Kidney (tissue), 14 donors: ENCODE data around the gene KRTAP9-6. TPM values are rescaled to one million over a fixed set of nuclear protein-coding genes. Genes with fewer than 3 reads are reported as not detected.

Experiments
- DNase-seq, 5 donors: peaks; one replicate each; pipeline ENCODE4 v3.0.0-alpha.2; 2013 to 2020
- FAIRE-seq: peaks from 2 replicates; lab custom pipeline; 2012; peaks lifted over from hg19 to GRCh38; lab: Jason Lieb, UNC
- H3K27ac ChIP-seq, 2 donors: one replicate each; pipeline ENCODE4 v1.7.0; 2013; ENCODE audit warnings: low read depth in 2 of 2, low read length in 2 of 2, inconsistent platforms in 1 of 2
- H3K27me3 ChIP-seq: one replicate; pipeline ENCODE4 v1.7.1; 2013; ENCODE audit warnings: low read length, inconsistent platforms; ENCODE audit not compliant: control insufficient read depth, insufficient read depth
- H3K36me3 ChIP-seq, 3 donors: one replicate each; pipeline versions ENCODE4 v1.7.0 to v1.7.1; 2013; ENCODE audit warnings: low read length in 3 of 3, control low read depth in 1 of 3, inconsistent platforms in 1 of 3; ENCODE audit not compliant: insufficient read depth in 3 of 3, control insufficient read depth in 2 of 3
- H3K4me1 ChIP-seq, 3 donors: one replicate each; pipeline versions ENCODE4 v1.7.0 to v1.7.1; 2013; ENCODE audit warnings: low read length in 3 of 3, inconsistent platforms in 1 of 3, low read depth in 1 of 3; ENCODE audit not compliant: control insufficient read depth in 2 of 3, insufficient read depth in 2 of 3
- H3K4me3 ChIP-seq, 3 donors: one replicate each; pipeline versions ENCODE4 v1.7.0 to v1.8.1; 2013; ENCODE audit warnings: low read length in 3 of 3, control low read depth in 1 of 3, inconsistent platforms in 1 of 3
- H3K9ac ChIP-seq, 3 donors: one replicate each; pipeline versions ENCODE4 v1.7.0 to v1.7.1; 2013; ENCODE audit warnings: low read length in 3 of 3, control low read depth in 1 of 3, inconsistent platforms in 1 of 3
- H3K9me3 ChIP-seq, 3 donors: one replicate each; pipeline versions ENCODE4 v1.7.0 to v1.7.1; 2013; ENCODE audit warnings: low read length in 3 of 3, control low read depth in 1 of 3, inconsistent platforms in 1 of 3; ENCODE audit not compliant: control insufficient read depth in 2 of 3, insufficient read depth in 1 of 3
- CTCF ChIP-seq: IDR thresholded peaks from 3 replicates; pipeline ENCODE4 v1.5.1; 2012; ENCODE audit warnings: mild to moderate bottlenecking, moderate library complexity, borderline replicate concordance; ENCODE audit not compliant: insufficient read depth; ENCODE audit errors: extremely low read depth
- intact Hi-C: fragments of 100-400 bp; cut with DNase I; formaldehyde crosslinking; loops from one replicate; pipeline ENCODE4 v1.11.1; 2022
- polyA plus RNA-seq: library from polyadenylated mRNA; stranded (reverse); fragments of 350-450 nt; fragmentation: Illumina TruSeq; extraction: RNeasy Lipid Tissue Mini Kit (QIAGEN cat#74804); gene quantifications from one replicate; pipeline ENCODE4 v1.2.3, GENCODE V29; 2014; ENCODE audit warnings: low read depth, low replicate concordance; ENCODE audit not compliant: insufficient read depth
- total RNA-seq: library from RNA; stranded (reverse); fragmentation: NEBNext Ultra II Directional; extraction: Animal tissue kit (Norgen Biotek cat#: 25700); gene quantifications from one replicate; pipeline ENCODE4 v1.2.1, GENCODE V29; 2021
- donor health status: control.
- donor health status: control.
- donor health status: control.
- donor health status: control.
- donor health status: control.
- donor health status: DM: yes; HTN: yes; CAD: no.
- donor health status: Normal renal cell carcinoma (clear cell type).

KRTAP9-6 gene
- total and polyA plus RNA-seq, 2 donors from 2014 or later: not detected

GRCh38 chr17:41278176-41278955, 13.2 kb downstream of the KRTAP9-6 start:
- Histone ChIP-seq H3K27me3 (no peaks in the 10 kb centered on the region), H3K36me3 (no peaks in the 10 kb centered on the region), H3K27ac (no peak overlapping the region), H3K4me1 (no peaks in the 10 kb centered on the region), H3K9ac (no peak overlapping the region), H3K4me3 (no peak overlapping the region), H3K9me3 (peaks cover 0 to 4% (median 0%) of the 10 kb centered on the region in 3 donors)
- TF ChIP-seq CTCF: no peak
- FAIRE-seq (no peak), DNase-seq (no peak)
- intact Hi-C loops: no loop called here

DNA sequence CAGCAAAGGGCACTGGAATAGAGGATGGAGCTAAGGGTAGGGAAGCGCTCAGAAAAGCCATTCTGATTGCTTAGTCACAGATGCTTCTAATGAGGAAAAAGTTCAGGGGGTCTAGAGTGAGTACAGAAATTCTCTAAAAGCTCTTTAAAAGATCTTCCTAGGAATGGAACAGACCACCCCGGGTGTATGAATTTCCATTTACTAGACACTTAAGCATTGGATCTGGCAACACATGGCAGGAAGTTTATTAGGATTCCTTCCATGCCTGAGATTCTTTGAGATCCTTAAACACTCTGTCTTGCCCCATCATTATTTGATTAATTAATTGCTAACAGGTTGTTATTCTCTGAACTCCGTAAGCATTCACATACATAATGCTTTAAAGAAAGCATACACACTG, 18.9 kb downstream of the KRTAP9-6 start:
- H3K4me3 ChIP-seq: no peak overlapping the region
- H3K9me3 ChIP-seq: peaks cover 0 to 4% (median 0%) of the 10 kb centered on the region in 3 donors
- DNase-seq (no peak), FAIRE-seq (no peak)
- H3K36me3 ChIP-seq: no peaks in the 10 kb centered on the region
- H3K27ac ChIP-seq: no peak overlapping the region
- H3K27me3 ChIP-seq: no peaks in the 10 kb centered on the region
- intact Hi-C loops: no loop called here
- no peak for TF ChIP-seq CTCF
- H3K9ac ChIP-seq: no peak overlapping the region
- no peaks in the 10 kb centered on the region for H3K4me1 ChIP-seq

DNA sequence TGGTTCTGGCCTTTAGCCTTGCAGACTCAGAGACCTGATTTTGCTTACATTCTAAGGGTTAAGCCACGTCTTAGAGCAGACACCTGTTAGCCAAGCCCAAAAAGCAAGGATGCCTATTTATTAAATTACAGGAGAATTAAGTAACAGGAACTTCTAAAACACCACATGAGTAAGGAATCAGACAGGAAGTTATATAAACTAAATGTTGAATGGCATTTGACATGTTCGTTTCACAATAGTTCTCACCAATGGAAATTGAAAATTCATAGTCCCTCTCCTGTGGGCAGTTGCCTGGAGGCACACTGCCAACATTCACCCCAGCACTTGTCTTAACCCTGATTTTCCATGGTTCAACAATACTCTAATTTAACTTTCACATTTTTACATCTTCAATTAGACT, 19.4 kb downstream of the KRTAP9-6 start:
- TF ChIP-seq CTCF: no peak
- intact Hi-C loops: no loop called here
- DNase-seq: no peak
- no peak overlapping the region for H3K9ac ChIP-seq
- H3K4me3 ChIP-seq: no peak overlapping the region
- no peak overlapping the region for H3K27ac ChIP-seq
- no peaks in the 10 kb centered on the region for H3K27me3 ChIP-seq
- H3K4me1 ChIP-seq: no peaks in the 10 kb centered on the region
- no peaks in the 10 kb centered on the region for H3K36me3 ChIP-seq
- no peak for FAIRE-seq
- peaks cover 0 to 2% (median 0%) of the 10 kb centered on the region in 3 donors for H3K9me3 ChIP-seq
